Measurements from ENCODE around the gene UNC5B. TPM values are rescaled to one million over a fixed set of nuclear protein-coding genes. Genes with fewer than 3 reads are reported as not detected.
A peak's percentile ranks its signal among the peaks of the same experiment; 100 is the strongest.

The UNC5B gene
- total and polyA plus RNA-seq, 8 donors = 14.4 to 31.2 (median 21.4) TPM

- H3K27me3 ChIP-seq = no peaks in the 10 kb centered on the region
- TF ChIP-seq CTCF (IDR thresholded peaks at IDR 0.05) = no peak
- no peak for DNase-seq
- no peaks in the 10 kb centered on the region for H3K9me3 ChIP-seq
- intact Hi-C loops (cut with DNase I) = no loop called here
- H3K4me1 ChIP-seq = peaks cover 12 to 21% of the 10 kb centered on the region in 2 donors
- peak; percentile 29 for ATAC-seq
- H3K27ac ChIP-seq = no peak overlapping the region
- H3K36me3 ChIP-seq = peaks cover 0 to under 1% of the 10 kb centered on the region in 2 donors
- H3K4me3 ChIP-seq = no peak overlapping the region
Measured at GRCh38 chr10:71344993-71345480, 132.7 kb downstream of the UNC5B start.

GRCh38 chr10:71345694-71346093, 133.3 kb downstream of the UNC5B start:
- H3K4me1 ChIP-seq = peaks cover 12 to 21% of the 10 kb centered on the region in 2 donors

GRCh38 chr10:71346731-71347130, 134.4 kb downstream of the UNC5B start:
- Histone ChIP-seq H3K4me1 (peaks cover 12 to 21% of the 10 kb centered on the region in 2 donors), H3K27me3 (no peaks in the 10 kb centered on the region), H3K36me3 (no peaks in the 10 kb centered on the region), H3K9me3 (no peaks in the 10 kb centered on the region), H3K4me3 (no peak overlapping the region), H3K27ac (no peak overlapping the region)
- DNase-seq (no peak), ATAC-seq (no peak)
- intact Hi-C loops (cut with DNase I) = no loop called here
- TF ChIP-seq CTCF (IDR thresholded peaks at IDR 0.05) = no peak

More at GRCh38 chr10:71345694-71346093, 133.3 kb downstream of the UNC5B start:
- no peaks in the 10 kb centered on the region for H3K27me3 ChIP-seq
- H3K4me3 ChIP-seq = no peak overlapping the region
- no peaks in the 10 kb centered on the region for H3K36me3 ChIP-seq
- no peak overlapping the region for H3K27ac ChIP-seq
- no peak for TF ChIP-seq CTCF (IDR thresholded peaks at IDR 0.05)
- no peak for ATAC-seq
- DNase-seq = no peak
- intact Hi-C loops (cut with DNase I) = no loop called here
- H3K9me3 ChIP-seq = no peaks in the 10 kb centered on the region

GRCh38 chr10:71347587-71348395, 135.4 kb downstream of the UNC5B start:
- TF ChIP-seq CTCF (IDR thresholded peaks at IDR 0.05) = no peak
- DNase-seq (no peak), ATAC-seq (no peak)
- Histone ChIP-seq H3K27ac (no peak overlapping the region), H3K27me3 (no peaks in the 10 kb centered on the region), H3K9me3 (no peaks in the 10 kb centered on the region), H3K4me1 (peaks cover 9 to 18% of the 10 kb centered on the region in 2 donors), H3K4me3 (no peak overlapping the region), H3K36me3 (peaks cover 0 to 1% of the 10 kb centered on the region in 2 donors)
- intact Hi-C loops (cut with DNase I) = no loop called here

- H3K4me1 ChIP-seq = peaks cover 4 to 9% of the 10 kb centered on the region in 2 donors
- intact Hi-C loops (cut with DNase I) = no loop called here
- H3K27ac ChIP-seq = no peak overlapping the region
- H3K4me3 ChIP-seq = no peak overlapping the region
- H3K36me3 ChIP-seq = peaks cover 0 to 7% of the 10 kb centered on the region in 2 donors
- no peak for TF ChIP-seq CTCF (IDR thresholded peaks at IDR 0.05)
- DNase-seq = no peak
- no peaks in the 10 kb centered on the region for H3K27me3 ChIP-seq
- ATAC-seq = no peak
- no peaks in the 10 kb centered on the region for H3K9me3 ChIP-seq
Measured at GRCh38 chr10:71348850-71349249, 136.5 kb downstream of the UNC5B start.
